ENCODE measurements around the gene MRPL14. TPM values are rescaled to one million over a fixed set of nuclear protein-coding genes. Genes with fewer than 3 reads are reported as not detected.
"Not testable (repeated sequence)": the region's sequence is repeated elsewhere in the genome, so short reads cannot be mapped to it uniquely, and the experiment has no call there.

MRPL14 gene
- total and polyA plus RNA-seq, 4 donors, result 70.8 to 219 (median 101) TPM

DNA sequence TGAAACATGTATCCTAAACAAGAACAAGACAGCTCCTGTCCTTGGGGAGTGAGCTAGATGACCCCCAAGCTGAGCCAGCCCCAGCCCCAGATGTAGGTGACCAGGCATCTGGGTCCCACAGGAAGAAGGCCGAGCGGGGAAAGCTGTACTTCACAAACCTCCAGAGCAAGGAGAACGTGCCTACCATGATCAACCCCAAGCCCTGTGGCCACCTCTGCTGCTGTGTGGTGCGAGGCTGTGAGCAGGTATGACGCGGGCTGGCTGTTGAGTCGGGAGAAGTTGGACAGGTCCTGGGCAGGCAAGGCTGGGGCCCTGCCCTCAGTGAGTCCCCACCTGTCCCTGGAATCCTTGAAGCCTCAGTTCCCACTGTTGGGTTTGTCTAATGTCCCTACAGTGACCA is 20.0 kb upstream of the MRPL14 start:
- H3K27me3 ChIP-seq (ENCODE audit: control insufficient read depth in 3 of 3, insufficient read depth in 3 of 3, low read length in 2 of 3), result no peaks in the 10 kb centered on the region
- WGBS, 2 donors, result 94 to 95% methylated on average over 7 of the region's 7 CpGs

GRCh38 chr6:44146685-44147084 is 19.4 kb upstream of the MRPL14 start:
- Histone ChIP-seq H3K9me3 (ENCODE audit: control insufficient read depth in 4 of 4, insufficient read depth in 3 of 4, low read length in 3 of 4) (peaks cover 0 to 1% (median 0%) of the 10 kb centered on the region in 4 donors), H3K27me3 (ENCODE audit: control insufficient read depth in 3 of 3, insufficient read depth in 3 of 3, low read length in 2 of 3) (no peaks in the 10 kb centered on the region), H3K4me1 (ENCODE audit: control insufficient read depth in 5 of 5, insufficient read depth in 5 of 5, low read length in 5 of 5) (peaks cover 0 to 6% (median 0%) of the 10 kb centered on the region in 5 donors), H3K36me3 (ENCODE audit: control insufficient read depth in 4 of 4, insufficient read depth in 4 of 4, low read length in 4 of 4) (peaks cover 7 to 40% (median 23%) of the 10 kb centered on the region in 4 donors), H3K4me3 (no peak overlapping the region), H3K9ac (ENCODE audit: insufficient read depth in 1 of 2, low read length in 2 of 2) (no peak overlapping the region), H3K27ac (ENCODE audit: low read depth in 1 of 2, low read length in 1 of 2) (no peak overlapping the region)
- DNase-seq (no peak), ATAC-seq (ENCODE audit: insufficient read depth, low FRiP score) (no peak)
- TF ChIP-seq CTCF (IDR thresholded peaks at IDR 0.05; ENCODE audit: control extremely low read depth, extremely low read depth), result no peak
- 94 to 97% methylated on average over 10 of the region's 10 CpGs for WGBS, 2 donors

More for the DNA sequence above, 20.0 kb upstream of the MRPL14 start:
- no peak overlapping the region for H3K9ac ChIP-seq (ENCODE audit: insufficient read depth in 1 of 2, low read length in 2 of 2)
- TF ChIP-seq CTCF (IDR thresholded peaks at IDR 0.05; ENCODE audit: control extremely low read depth, extremely low read depth), result no peak
- H3K9me3 ChIP-seq (ENCODE audit: control insufficient read depth in 4 of 4, insufficient read depth in 3 of 4, low read length in 3 of 4), result peaks cover 0 to 1% (median 0%) of the 10 kb centered on the region in 4 donors
- H3K4me1 ChIP-seq (ENCODE audit: control insufficient read depth in 5 of 5, insufficient read depth in 5 of 5, low read length in 5 of 5), result peaks cover 0 to 6% (median 0%) of the 10 kb centered on the region in 5 donors
- peaks cover 7 to 40% (median 23%) of the 10 kb centered on the region in 4 donors for H3K36me3 ChIP-seq (ENCODE audit: control insufficient read depth in 4 of 4, insufficient read depth in 4 of 4, low read length in 4 of 4)
- DNase-seq (no peak), ATAC-seq (ENCODE audit: insufficient read depth, low FRiP score) (no peak)
- H3K27ac ChIP-seq (ENCODE audit: low read depth in 1 of 2, low read length in 1 of 2), result no peak overlapping the region
- H3K4me3 ChIP-seq, result no peak overlapping the region

DNA sequence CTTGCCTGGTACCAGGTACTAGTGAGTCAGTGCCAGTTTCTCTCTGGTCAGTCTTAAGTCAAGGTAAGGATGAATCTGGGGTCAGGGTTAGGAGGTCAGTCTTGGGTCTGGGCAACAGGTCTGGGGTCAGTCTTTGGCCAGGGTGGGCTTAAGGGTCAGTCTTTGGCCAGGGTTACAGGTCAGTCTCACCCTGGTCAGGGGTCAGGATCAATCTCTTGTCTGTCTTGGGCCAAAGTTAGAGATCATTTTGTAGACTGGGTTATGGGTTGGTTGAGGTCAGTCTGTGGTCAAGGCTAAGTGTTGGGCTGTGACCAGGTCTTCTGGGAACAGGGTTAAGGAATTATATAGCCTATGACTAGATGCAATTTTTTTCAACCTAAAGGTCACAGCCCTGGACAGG is 18.6 kb upstream of the MRPL14 start:
- Histone ChIP-seq H3K4me1 (ENCODE audit: control insufficient read depth in 5 of 5, insufficient read depth in 5 of 5, low read length in 5 of 5) (peaks cover 0 to 6% (median 0%) of the 10 kb centered on the region in 5 donors), H3K27me3 (ENCODE audit: control insufficient read depth in 3 of 3, insufficient read depth in 3 of 3, low read length in 2 of 3) (no peaks in the 10 kb centered on the region), H3K4me3 (no peak overlapping the region), H3K9ac (ENCODE audit: insufficient read depth in 1 of 2, low read length in 2 of 2) (no peak overlapping the region), H3K9me3 (ENCODE audit: control insufficient read depth in 4 of 4, insufficient read depth in 3 of 4, low read length in 3 of 4) (peaks cover 0 to 1% (median 0%) of the 10 kb centered on the region in 4 donors), H3K27ac (ENCODE audit: low read depth in 1 of 2, low read length in 1 of 2) (no peak overlapping the region), H3K36me3 (ENCODE audit: control insufficient read depth in 4 of 4, insufficient read depth in 4 of 4, low read length in 4 of 4) (peaks cover 14 to 41% (median 26%) of the 10 kb centered on the region in 4 donors)
- TF ChIP-seq CTCF (IDR thresholded peaks at IDR 0.05; ENCODE audit: control extremely low read depth, extremely low read depth), result no peak
- no peak for ATAC-seq (ENCODE audit: insufficient read depth, low FRiP score)
- DNase-seq, result no peak

GRCh38 chr6:44144536-44144935 is 17.3 kb upstream of the MRPL14 start:
- not testable (repeated sequence) for H3K9me3 ChIP-seq (ENCODE audit: control insufficient read depth in 4 of 4, insufficient read depth in 3 of 4, low read length in 3 of 4); H3K4me1 ChIP-seq (ENCODE audit: control insufficient read depth in 5 of 5, insufficient read depth in 5 of 5, low read length in 5 of 5); DNase-seq; ATAC-seq (ENCODE audit: insufficient read depth, low FRiP score); H3K4me3 ChIP-seq; H3K27me3 ChIP-seq (ENCODE audit: control insufficient read depth in 3 of 3, insufficient read depth in 3 of 3, low read length in 2 of 3); H3K9ac ChIP-seq (ENCODE audit: insufficient read depth in 1 of 2, low read length in 2 of 2); H3K27ac ChIP-seq (ENCODE audit: low read depth in 1 of 2, low read length in 1 of 2)
- H3K36me3 ChIP-seq (ENCODE audit: control insufficient read depth in 4 of 4, insufficient read depth in 4 of 4, low read length in 4 of 4), result peaks cover 14 to 49% (median 30%) of the 10 kb centered on the region in 4 donors
- 65 to 83% methylated on average over 3 of the region's 3 CpGs for WGBS, 2 donors

Measured in lung (tissue), 12 donors.